Psoas muscle (tissue), 8 donors: ENCODE measurements around the gene PRRT1. TPM values are rescaled to one million over a fixed set of nuclear protein-coding genes. Genes with fewer than 3 reads are reported as not detected.

Source experiments
- ATAC-seq, 4 donors: fragments of 200-7000 bp; cut with Tn5 transposase; one replicate each; pipeline ENCODE4 v1.9.1; 2020; ENCODE audit warnings: moderate library complexity in 3 of 4, mild to moderate bottlenecking in 2 of 4
- DNase-seq, 2 donors: peaks; one replicate each; pipeline ENCODE4 v3.0.0-alpha.2; 2020
- H3K27ac ChIP-seq: fragments of 200-600 bp; one replicate; pipeline ENCODE4 v1.8.0; 2022
- H3K27me3 ChIP-seq, 3 donors: fragments of 200-600 bp in 1 of 3; one replicate each; pipeline versions ENCODE4 v1.6.1 to v1.8.0; 2013 to 2022; ENCODE audit warnings: low read length in 2 of 3, mild to moderate bottlenecking in 2 of 3, moderate library complexity in 1 of 3; ENCODE audit not compliant: insufficient read depth in 3 of 3
- H3K36me3 ChIP-seq, 2 donors: fragments of 200-600 bp in 1 of 2; one replicate each; pipeline versions ENCODE4 v1.6.1 to v1.8.0; 2013 to 2022; ENCODE audit warnings: low read depth in 1 of 2, mild to moderate bottlenecking in 1 of 2, moderate library complexity in 1 of 2; ENCODE audit not compliant: insufficient read depth in 1 of 2
- H3K4me1 ChIP-seq: fragments of 200-600 bp; one replicate; pipeline ENCODE4 v1.8.0; 2022
- H3K4me3 ChIP-seq: fragments of 200-600 bp; one replicate; pipeline ENCODE4 v1.8.0; 2022; ENCODE audit warnings: mild to moderate bottlenecking
- H3K9me3 ChIP-seq: fragments of 200-600 bp; one replicate; pipeline ENCODE4 v1.8.0; 2022
- CTCF ChIP-seq: fragments of 200-600 bp; IDR thresholded peaks from one replicate; pipeline ENCODE4 v1.8.0; 2022; ENCODE audit warnings: antibody characterized with exemption
- WGBS, 3 donors: extraction: QIAGEN DNeasy Blood & Tissue Kit; methylation state at CpG; one replicate each; pipeline versions ENCODE4 v1.1.6 to v1.1.7; 2013; 5-methylcytosine and 5-hydroxymethylcytosine counted together
- intact Hi-C, 2 donors: fragments of 100-400 bp; cut with DNase I; formaldehyde crosslinking; loops; one replicate each; pipeline versions ENCODE4 v1.11.0 to v1.14.2; 2022
- polyA plus RNA-seq, 3 donors: library from polyadenylated mRNA; stranded (reverse); fragments of 200-250 nt; gene quantifications; one replicate each; pipeline ENCODE4 v1.2.3, GENCODE V29; 2013
- total RNA-seq, 4 donors: library from RNA; stranded (reverse); fragmentation: NEBNext Ultra II Directional in 2 of 4; extraction: Animal tissue kit (Norgen Biotek cat#: 25700) in 2 of 4; gene quantifications; one replicate each; pipeline versions ENCODE4 v1.2.1 to v1.2.4, GENCODE V29; 2021 to 2023
- donor health status: healthy with polysubstance abuse.
- donor health status: DM: no; HTN: no; CAD: no; lungs with moderate emphysema.
- donor health status: Bipolar disorder and iron deficiency.
- donor health status: healthy.
- donor health status: DM: yes; HTN: yes; CAD: no.
- donor health status: DM: no; HTN: no; CAD: no.
- donor health status: DM: no; HTN: no; CAD: no.
- donor health status: DM: yes; HTN: yes; CAD: no.

Gene PRRT1
- total and polyA plus RNA-seq, 7 donors: 0.08 to 0.51 (median 0.22) TPM

GRCh38 chr6:32166411-32167061, 14.8 kb upstream of the PRRT1 start:
- H3K36me3 ChIP-seq: peaks cover 0 to 72% of the 10 kb centered on the region in 2 donors
- WGBS, 3 donors: 82 to 87% (median 85%) methylated on average over 30 of the region's 30 CpGs
- H3K4me1 ChIP-seq: no peaks in the 10 kb centered on the region
- ATAC-seq (peak in 2 of 4 donors; percentile 18 to 21), DNase-seq (no peak)
- no peaks in the 10 kb centered on the region for H3K27me3 ChIP-seq
- H3K4me3 ChIP-seq: no peak overlapping the region
- intact Hi-C loops: no loop called here
- no peaks in the 10 kb centered on the region for H3K9me3 ChIP-seq
- no peak overlapping the region for H3K27ac ChIP-seq
- TF ChIP-seq CTCF: no peak

GRCh38 chr6:32164295-32164694, 12.6 kb upstream of the PRRT1 start, which contains the start of gene EGFL8:
EGFL8 (plus strand) TSS chr6:32164595; CDS start chr6:32166166, 1,571 bp downstream.
- Histone ChIP-seq H3K36me3 (peaks cover 0 to 70% of the 10 kb centered on the region in 2 donors), H3K27me3 (no peaks in the 10 kb centered on the region), H3K9me3 (no peaks in the 10 kb centered on the region), H3K4me3 (no peak within 1 kb of the TSS), H3K4me1 (no peaks in the 10 kb centered on the region), H3K27ac (no peak within 1 kb of the TSS)
- ATAC-seq (no peak), DNase-seq (no peak)
- intact Hi-C loops: no loop called here
- no peak for TF ChIP-seq CTCF

- intact Hi-C loops: no loop called here
- ATAC-seq: peak in 1 of 4 donors; percentile 27
- no peak overlapping the region for H3K27ac ChIP-seq
These were observed 12.0 kb upstream of the PRRT1 start for GRCh38 chr6:32163559-32164258.

GRCh38 chr6:32158052-32158451, 6.3 kb upstream of the PRRT1 start:
- Histone ChIP-seq H3K27me3 (no peaks in the 10 kb centered on the region), H3K4me1 (peaks cover 5% of the 10 kb centered on the region), H3K9me3 (no peaks in the 10 kb centered on the region), H3K27ac (no peak overlapping the region), H3K36me3 (peaks cover 8 to 68% of the 10 kb centered on the region in 2 donors), H3K4me3 (no peak overlapping the region)
- intact Hi-C loops: no loop called here
- TF ChIP-seq CTCF: no peak
- DNase-seq (no peak), ATAC-seq (no peak)

More at GRCh38 chr6:32163559-32164258, 12.0 kb upstream of the PRRT1 start:
- TF ChIP-seq CTCF: no peak
- Histone ChIP-seq H3K27me3 (no peaks in the 10 kb centered on the region), H3K4me1 (no peaks in the 10 kb centered on the region), H3K4me3 (no peak overlapping the region), H3K9me3 (no peaks in the 10 kb centered on the region), H3K36me3 (peaks cover 0 to 69% of the 10 kb centered on the region in 2 donors)
- 79 to 82% (median 80%) methylated on average over 7 of the region's 7 CpGs for WGBS, 3 donors
- DNase-seq: no peak
